Cerebellar cortex (tissue), 1 donor: ENCODE results near the gene CAB39L.

Source experiments
- DNase-seq: peaks from one replicate; pipeline ENCODE4 v3.0.0-alpha.2; 2015; ENCODE audit warnings: low spot score

CAB39L gene

DNA sequence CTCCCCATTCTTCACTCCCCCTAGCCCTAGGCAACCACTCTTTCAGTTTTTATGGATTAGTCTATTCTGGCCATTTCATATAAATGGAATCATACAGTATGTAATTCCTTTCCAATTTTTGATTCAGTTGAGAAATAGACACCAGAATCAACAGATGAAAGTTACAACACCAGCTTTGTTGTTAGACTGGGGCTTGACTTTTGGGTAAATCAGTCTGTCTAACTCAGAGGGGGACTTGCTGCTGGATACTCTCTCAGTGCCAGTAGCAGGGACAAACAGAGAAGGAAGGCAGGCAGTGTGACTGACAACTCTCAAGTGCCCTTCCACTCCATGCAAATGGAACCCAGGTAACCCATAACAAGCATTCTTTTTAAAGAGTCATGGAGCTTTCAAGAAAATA lies 155.4 kb downstream of the CAB39L start:
- no peak for DNase-seq

DNA sequence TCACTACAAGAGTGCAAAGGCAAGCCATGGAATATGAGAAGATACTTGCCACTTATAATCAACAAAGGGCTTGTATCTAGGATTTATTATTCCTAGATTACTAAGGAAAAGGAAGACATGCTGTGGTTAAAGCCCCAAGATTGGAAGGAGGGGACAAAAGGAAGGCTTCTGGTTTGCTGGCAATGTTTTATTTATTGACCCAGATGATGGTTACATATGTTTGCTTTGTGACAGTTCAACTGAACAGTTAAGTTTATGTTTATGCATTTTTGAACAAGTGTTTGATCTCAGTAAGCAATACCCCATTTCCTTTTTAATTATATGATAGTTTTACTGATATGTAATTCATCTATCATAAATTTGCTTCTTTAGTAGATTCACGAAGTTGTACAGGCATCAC lies 155.9 kb downstream of the CAB39L start:
- DNase-seq = no peak

DNA sequence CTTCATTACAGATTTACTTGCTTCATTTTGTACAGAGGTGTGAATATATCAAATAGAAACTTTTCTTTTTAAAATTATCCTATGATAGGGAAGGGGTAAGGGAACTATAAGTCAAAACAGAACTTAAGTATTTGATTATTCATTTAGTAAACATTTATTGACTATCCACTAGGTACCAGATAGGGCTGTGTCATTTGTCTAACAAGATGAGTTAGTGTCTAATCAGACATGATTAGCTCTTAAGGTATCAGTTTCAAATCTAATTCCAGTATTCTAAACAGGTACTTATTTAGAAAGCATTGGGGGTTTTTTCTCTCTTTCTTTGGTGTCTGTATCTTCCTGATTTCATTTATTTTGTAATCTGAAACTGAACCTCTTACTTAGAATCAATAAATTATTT lies 164.0 kb downstream of the CAB39L start:
- DNase-seq = no peak

DNA sequence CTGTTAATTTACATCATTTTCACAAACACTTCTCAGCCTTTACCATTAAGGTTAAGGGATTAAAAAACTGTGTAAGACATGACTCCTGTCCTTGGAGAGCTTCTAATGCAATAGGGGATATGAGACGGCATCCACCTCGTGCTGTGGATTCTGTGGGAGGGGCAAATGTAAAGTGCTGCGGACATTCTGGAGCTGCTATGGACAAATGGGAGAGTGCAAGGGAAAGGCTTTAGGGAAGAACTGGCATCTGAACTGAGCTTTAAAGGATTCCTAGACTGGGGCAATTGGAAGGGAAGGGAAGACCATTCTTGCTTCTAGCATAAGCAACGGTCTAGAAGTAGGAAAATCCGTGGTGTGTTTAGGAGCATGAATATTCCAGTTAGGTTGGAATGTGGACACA lies 164.8 kb downstream of the CAB39L start:
- no peak for DNase-seq

DNA sequence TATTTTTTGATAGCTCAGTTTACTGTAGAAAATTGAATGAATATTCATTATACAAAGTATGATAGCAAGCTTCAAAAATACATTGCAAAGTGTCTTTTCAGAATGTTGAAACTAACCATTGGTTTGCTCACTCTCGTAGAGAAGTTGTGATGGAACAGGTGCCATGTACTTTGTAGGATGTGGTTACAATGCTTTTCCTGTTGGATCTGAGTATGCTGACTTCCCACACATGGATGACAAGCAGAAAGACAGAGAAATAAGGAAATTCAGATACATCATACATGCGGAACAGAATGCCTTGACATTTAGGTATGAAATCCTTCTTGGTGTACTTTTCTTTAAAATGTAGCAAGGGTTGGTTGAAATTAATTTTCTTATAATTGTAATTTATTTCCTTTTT lies 165.7 kb downstream of the CAB39L start:
- DNase-seq = no peak

DNA sequence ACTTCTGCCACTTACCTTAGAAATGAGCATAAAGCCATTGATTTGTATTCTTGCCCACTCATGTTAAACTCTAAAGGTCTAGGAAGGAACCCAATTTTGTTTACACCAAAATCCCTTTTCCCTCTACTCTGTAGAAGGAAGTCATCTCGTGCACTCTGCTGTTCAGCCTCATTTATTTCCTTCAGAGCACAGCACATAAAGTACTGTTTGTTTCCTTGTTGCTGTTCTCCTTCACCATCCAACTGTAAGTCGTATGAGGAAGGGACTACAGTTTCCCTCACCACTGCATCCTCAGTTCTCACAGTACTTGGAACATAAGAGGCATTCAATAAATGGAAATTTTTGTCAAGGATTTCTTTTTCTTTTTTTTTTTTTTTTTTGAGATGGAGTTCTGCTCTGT lies 171.6 kb downstream of the CAB39L start:
- no peak for DNase-seq

DNA sequence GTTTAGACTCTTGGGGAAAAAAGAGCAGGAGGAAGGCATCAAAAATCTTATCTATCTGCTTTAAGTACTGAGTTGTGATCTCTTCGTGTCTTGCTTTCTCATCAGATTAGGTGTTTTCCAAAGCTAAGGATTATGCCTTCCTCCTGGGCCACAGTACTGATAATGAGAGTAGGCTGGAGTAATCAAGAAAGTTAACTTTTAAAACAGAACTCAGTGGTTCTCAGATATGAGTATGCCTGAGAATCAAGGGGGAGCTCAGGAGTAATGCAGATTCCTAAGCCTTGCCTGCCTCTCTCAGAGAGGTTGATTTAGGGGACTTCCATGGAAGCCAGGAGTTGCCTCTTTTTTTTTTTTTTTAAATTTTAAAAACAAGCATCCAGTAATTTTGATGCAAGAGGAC lies 172.6 kb downstream of the CAB39L start:
- no peak for DNase-seq

DNA sequence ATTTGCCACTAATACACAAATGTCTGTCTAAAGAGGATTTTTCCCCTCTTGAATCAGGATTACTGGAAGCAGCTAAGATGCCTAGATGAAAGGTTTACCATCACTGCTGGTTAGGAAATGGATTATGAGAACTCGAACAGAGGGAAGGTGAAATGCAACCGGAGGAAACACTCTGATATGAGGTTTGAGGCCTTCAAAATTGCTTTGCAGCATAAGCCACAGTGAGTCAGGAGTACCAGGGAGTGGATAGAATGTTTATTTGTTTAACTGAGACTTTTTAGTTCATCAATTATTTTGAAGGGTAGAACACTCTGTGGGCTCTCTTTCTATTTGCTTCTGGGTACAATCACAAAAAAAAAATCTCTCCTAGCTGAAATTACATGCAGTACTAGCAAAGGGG lies 178.0 kb downstream of the CAB39L start:
- DNase-seq = no peak

DNA sequence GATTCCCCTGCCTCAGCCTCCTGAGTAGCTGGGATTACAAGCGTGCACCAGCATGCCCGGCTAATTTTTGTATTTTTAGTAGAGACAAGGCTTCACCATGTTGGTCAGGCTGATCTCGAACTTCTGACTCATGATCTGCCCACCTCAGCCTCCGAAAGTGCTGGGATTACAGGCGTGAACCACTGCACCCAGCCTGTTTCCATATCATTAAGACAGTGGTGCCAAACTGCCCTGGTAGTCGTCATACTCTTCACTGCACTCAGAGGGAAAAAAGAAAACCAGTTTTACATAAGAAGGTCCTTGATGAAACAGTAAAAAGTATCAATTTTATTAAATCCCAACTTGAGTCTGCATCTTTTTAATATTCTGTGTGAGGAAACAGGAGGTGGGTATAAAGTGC lies 181.2 kb downstream of the CAB39L start:
- DNase-seq = no peak

DNA sequence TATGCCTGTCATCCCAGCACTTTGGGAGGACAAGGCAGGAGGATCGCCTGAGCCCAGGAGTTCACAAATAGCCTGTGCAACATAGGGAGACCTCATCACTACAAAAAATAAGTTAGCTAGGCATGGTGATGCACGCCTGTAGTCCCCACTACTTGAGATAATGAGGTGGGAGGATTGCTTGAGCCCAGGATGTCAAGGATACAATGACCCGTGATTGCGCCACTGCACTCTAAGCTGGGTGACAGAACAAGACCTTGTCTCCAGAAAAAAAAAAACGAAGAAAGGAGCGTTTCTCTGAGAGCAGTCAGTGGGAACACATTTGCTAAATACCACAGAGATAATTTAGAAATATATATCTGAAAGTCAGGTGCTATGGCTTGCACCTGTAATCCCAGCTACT lies 184.3 kb downstream of the CAB39L start:
- DNase-seq = no peak
